ENCODE results near the gene ACVR1B.

Gene ACVR1B

DNA sequence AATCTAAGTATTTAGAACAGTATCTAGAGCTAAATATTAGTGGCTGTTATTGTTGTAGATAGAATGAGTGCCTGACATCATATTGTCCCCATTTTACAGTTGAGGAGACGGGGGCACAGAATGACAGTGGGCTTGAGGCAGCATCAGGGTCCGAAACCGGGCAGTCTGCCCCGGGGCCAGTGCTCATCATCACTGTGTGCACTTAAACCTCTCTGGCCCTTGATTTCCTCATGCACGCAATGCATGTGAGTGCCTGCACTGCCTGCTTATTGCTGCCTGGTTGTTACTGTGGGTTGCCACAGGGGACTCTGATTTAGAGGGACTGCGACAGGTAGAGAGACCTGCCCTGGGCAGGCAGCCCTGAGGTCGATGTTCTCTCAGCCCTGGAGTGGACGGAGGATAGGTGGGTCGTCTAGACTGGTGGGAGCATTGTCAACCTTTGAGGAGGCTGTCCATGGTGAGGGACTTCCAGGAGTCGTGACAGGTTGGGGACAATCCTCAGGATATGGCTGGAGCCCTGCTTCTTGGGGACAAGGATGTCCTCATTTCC is 34.4 kb upstream of the ACVR1B start:
- no peak for DNase-seq (ENCODE audit: low spot score)

- no peak for DNase-seq (ENCODE audit: low spot score)
Measured at GRCh38 chr12:51917746-51918453, 33.6 kb upstream of the ACVR1B start.

GRCh38 chr12:51920046-51920445 is 31.5 kb upstream of the ACVR1B start:
- no peak for DNase-seq (ENCODE audit: low spot score)

- DNase-seq (ENCODE audit: low spot score), result no peak
Measured at GRCh38 chr12:51921017-51921725, 30.3 kb upstream of the ACVR1B start.

DNA sequence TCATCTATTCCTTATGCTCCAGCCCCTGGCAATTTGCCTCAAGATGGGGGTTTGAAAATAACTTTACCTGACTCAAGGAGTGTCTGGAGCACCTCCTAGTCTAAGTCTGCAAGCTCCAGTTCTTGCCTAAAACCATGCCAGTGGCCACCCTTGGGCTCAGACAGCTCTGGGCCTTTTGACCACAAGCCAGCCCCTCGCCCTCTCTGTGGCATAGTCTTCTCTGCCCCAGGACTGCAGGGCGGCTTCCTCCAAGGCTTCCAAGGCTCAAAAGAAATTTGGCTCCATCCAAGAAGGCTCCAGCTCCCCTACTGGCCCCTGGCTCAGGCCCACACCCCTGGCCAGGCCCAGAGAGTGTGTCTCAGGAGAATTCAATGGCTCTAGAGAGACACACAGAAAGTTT is 29.4 kb upstream of the ACVR1B start:
- no peak for DNase-seq (ENCODE audit: low spot score)

- DNase-seq (ENCODE audit: low spot score), result no peak
Measured at GRCh38 chr12:51922762-51923505, 28.6 kb upstream of the ACVR1B start.

DNA sequence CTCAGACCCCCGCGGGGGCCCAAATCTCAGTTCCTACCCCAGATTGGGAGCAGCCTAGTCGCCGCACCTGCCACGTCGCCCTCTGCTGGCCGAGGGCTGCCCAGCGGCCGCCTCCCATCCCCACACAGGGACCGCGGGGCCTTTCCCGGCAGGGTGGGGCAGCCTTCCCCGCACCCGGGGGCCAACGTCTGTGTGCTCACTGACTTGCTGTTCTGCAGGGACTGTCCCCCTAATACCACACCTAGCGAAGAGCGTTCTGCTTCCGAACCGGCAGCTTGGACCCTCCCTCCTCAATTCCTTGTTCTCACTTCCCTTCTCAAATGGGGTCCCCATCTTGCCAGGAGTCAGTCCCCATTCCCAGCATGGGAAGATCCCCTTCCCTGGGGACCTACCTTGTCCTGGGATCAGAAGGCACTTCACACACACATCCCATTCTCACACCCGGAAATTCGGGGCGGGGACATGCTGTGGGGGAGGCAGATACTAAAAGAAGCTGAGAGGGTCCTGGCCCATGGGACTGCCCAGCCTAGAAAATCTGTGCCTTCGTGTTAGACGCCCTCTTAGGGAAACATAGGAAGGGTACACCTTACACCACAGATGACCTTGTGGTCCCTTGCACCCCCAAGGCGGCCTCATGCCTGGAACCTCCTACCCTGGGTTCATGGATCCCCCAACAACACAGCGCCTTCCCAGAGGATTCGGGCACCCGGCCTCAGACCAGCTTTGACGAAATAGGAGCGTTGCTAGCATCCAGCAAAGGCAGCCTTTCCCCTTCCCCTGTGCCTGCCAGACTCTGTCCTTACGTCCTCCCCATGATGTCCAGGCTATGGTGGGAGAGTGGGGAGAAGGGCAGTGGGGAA is 27.8 kb upstream of the ACVR1B start:
- DNase-seq (ENCODE audit: low spot score), result peak; percentile 28

- DNase-seq (ENCODE audit: low spot score), result no peak
Measured at GRCh38 chr12:51924551-51925319, 26.8 kb upstream of the ACVR1B start.

DNA sequence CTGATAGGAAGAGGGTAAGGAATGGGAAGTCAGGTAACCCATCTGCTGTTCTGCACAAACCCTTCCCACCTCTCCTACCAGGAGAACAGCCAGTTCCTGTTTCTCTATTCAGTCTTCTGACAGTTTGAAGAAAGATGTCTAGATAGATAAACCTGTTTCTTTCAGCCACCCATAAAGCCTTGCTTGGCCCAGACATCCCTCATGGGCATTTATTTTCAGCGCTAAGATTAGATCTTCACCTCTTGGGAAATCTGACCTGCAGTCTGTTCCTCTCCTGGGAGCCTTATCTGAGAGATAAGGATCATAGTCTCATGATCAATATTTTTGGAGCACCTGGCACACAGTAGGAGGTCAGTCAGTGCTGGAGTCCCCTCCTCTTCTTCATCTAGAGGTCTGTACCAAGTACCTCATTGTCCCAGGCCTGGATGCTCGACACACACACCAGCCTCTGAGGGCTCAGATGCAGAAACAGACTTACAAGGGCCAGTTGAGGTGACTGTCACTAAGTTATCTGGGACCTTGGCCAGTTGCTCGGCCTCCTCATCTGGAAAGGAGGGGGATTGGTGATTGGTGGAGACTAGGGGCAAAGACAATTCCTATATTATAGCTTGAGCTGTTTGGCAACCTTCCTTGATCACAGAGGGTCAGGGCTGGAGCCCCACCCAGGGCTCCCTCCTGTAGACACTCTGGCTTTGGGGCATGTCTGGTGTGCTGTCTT is 26.0 kb upstream of the ACVR1B start:
- DNase-seq (ENCODE audit: low spot score), result no peak

DNA sequence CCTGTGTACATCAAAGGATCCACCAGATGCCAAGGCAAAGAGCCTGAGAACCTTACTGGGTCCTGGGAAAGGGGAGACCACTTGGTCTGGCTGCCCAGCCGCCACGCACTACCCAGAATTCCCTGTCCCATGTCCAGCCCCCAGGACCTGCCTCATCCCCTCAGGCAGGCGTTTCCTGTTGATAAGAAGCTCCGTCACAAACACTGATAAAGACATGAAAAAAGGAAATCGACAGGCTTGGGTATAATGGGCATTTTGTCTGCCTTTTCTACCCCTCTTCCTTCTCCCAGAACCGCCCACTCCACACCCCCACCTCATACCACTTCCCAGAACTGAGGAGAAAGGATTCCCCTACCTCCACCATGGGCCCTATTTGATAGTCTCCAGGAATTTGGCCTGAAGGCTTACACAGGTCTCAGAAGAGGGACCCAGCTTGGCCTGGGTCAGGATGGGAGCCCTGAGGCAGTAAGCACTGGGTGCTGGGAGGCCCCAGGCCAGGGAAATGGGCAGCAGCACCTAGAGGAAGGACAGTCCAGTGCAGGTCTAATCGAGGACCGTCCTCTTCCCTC is 25.4 kb upstream of the ACVR1B start:
- DNase-seq (ENCODE audit: low spot score), result no peak

- DNase-seq (ENCODE audit: low spot score), result no peak
Measured at GRCh38 chr12:51926718-51927117, 24.8 kb upstream of the ACVR1B start.

DNA sequence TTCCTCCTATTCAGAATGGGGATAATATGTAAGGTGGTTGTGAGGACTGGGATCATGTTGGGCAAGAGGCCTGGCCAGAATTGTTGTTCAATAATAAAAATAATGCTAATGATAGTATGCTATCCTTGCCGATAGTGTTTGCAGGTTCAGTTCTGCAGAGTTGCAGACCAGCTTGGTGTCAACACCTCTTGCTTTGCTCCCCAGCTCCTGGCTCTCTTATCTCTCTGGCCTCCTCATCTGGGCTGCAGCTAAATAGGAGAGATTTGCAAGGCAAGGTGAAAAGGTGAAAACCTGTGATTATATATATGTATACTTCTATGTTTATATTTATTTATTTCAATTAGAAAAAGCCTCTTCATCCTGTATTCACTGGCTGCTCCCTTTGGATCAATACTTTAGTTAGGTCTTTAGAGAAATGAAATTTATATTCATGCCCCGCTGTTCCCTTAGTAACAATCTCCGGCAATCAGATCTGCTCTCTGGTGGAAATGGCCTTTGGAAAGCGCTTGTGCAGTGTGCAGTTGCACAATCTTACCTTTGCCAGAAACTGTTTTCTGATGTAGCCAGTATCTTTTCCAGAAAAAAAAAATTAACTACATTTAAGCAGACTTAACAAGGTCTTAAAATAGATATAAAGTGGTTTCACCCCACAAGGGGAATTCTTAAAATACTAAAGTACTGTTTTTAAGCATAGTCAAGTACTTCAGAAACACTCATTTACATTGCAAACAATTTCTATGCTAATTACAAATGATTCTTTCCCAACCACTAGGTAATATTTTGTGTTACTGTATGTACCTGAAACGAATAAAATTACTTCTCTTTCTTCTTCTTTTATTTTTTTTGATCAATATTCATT is 19.1 kb upstream of the ACVR1B start:
- no peak for DNase-seq (ENCODE audit: low spot score)

- no peak for DNase-seq (ENCODE audit: low spot score)
Measured at GRCh38 chr12:51934080-51934479, 17.4 kb upstream of the ACVR1B start.

DNA sequence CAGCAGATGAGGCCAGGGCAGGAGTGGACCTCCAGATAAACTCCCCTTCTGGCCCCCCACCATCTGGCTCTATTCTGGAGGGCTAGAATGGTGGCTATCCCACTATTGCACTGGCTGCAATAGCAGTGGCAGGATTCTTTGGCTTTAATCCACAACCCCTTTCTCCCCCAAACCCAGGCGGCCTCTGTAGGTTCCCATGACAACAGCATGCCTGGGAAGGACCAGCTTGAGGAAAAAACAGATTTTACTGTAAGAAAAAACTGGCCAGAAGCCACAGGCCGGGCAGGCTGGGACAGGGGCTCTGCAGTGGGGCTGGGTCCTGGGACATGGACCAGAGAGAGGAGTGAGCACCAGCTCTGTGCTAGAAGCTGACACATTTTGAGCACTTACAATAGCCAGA is 13.6 kb upstream of the ACVR1B start:
- no peak for DNase-seq (ENCODE audit: low spot score)

DNA sequence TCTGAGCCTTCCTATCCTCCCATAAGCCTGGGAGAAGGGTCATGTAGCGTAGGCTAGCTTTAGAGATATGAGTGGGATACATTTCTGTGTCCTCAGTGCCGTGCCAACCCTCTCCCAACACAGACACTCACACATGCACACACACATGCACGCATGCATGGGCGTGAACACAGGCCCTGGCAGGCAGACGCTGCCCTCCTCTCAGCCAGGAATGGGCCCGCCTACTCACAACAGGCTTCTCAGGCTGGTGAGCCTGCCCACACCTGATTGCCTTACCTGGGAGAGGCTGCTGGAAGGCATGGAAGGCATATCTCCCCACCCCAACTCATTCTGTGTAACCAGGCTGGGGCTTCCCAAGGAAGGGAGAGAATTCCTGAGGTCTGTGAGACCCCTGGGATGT is 12.8 kb upstream of the ACVR1B start:
- no peak for DNase-seq (ENCODE audit: low spot score)

DNA sequence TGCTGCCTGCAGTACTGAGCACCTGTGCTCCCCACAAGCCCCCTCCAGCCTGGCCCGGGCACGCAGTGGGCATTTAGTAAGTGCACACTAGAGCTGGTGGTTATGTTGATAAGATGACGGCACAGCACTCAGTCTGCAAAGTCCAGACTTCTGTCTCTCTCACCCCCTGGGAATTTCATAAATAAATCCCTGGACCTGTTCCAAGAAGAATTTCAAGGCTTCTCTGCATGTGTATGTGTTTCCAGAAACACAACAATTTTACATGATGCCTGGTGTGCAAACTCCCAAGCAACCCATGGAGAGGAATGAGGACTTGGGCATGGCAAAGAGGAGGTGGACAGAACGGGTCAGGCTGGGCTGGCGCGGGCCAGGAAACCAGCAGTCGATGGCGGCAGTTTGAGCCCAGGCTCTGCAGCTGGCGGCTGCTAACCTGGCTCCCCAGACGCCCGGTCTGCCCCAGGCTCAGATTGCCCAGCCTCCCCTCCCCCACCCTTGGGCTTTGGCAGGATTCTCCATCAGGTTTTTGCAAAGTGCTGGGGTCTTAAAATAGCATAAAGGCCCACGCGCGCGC is 10.4 kb upstream of the ACVR1B start:
- no peak for DNase-seq (ENCODE audit: low spot score)

GRCh38 chr12:51941604-51942003 is 9.9 kb upstream of the ACVR1B start:
- DNase-seq (ENCODE audit: low spot score), result no peak

DNA sequence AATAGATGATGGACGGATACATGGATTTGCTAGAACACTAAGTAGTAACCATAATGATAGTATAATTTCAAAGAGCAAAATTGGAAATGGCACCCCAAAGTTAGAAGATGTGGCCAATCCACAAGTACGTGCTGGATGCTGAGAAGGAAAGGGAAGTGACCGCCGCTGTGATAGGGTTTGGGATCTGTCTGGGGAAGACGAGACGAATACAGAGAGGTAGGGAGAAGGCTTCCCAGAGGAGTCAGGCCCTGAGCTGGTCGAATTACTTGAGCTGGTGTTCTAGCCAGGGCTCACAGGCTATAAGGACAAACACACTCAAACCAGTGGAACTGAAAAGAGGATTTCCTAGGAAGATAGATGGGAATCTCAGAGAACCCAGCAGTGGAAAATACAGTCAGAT is 9.4 kb upstream of the ACVR1B start:
- DNase-seq (ENCODE audit: low spot score), result no peak

DNA sequence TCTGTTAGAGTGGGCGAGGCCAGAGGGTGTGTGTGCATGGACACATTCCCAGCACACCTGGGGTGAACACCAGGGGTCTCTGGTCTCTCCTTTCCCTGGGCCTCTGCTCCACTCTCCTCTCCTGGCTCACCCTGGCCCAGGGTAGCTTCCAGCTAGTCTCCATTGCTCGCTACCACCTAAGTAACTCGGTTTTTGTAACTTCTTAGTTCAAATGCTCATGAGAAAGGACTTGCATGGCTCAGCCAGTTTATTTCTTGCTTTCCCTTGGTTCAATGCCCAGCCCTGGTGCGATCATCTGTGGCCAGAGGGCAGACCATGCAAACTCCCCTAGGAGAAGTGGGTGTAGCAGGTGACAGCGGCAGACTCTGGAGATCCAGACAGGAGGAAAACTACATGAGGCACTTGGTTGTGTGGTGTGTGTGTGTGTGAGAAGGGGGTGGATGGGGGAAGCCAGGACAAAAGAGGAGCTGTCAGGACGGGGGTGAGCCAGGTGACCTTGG is 8.9 kb upstream of the ACVR1B start:
- DNase-seq (ENCODE audit: low spot score), result no peak

All from hematopoietic multipotent progenitor cell treated with erythropoietin and hydrocortisone succinate and interleukin-3 and kit ligand, for 17 days (in vitro differentiated cells).